Mammary epithelial cell (primary cell): ENCODE measurements around the gene LMAN1L.

Experiments
- CTCF ChIP-seq, 2 donors: IDR thresholded peaks in 1 of 2; conservative IDR thresholded peaks in 1 of 2; 2 replicates each; pipeline ENCODE4 v1.5.1; 2011 to 2012; ENCODE audit warnings: inconsistent platforms in 2 of 2, low read length in 2 of 2, mild to moderate bottlenecking in 2 of 2, control low read depth in 1 of 2, low read depth in 1 of 2; ENCODE audit not compliant: insufficient read depth in 1 of 2; ENCODE audit errors: extremely low read depth in 1 of 2
- EZH2 ChIP-seq: IDR thresholded peaks from 2 replicates; pipeline ENCODE4 v1.6.1; 2012; ENCODE audit warnings: low read length, inconsistent platforms, borderline replicate concordance

DNA sequence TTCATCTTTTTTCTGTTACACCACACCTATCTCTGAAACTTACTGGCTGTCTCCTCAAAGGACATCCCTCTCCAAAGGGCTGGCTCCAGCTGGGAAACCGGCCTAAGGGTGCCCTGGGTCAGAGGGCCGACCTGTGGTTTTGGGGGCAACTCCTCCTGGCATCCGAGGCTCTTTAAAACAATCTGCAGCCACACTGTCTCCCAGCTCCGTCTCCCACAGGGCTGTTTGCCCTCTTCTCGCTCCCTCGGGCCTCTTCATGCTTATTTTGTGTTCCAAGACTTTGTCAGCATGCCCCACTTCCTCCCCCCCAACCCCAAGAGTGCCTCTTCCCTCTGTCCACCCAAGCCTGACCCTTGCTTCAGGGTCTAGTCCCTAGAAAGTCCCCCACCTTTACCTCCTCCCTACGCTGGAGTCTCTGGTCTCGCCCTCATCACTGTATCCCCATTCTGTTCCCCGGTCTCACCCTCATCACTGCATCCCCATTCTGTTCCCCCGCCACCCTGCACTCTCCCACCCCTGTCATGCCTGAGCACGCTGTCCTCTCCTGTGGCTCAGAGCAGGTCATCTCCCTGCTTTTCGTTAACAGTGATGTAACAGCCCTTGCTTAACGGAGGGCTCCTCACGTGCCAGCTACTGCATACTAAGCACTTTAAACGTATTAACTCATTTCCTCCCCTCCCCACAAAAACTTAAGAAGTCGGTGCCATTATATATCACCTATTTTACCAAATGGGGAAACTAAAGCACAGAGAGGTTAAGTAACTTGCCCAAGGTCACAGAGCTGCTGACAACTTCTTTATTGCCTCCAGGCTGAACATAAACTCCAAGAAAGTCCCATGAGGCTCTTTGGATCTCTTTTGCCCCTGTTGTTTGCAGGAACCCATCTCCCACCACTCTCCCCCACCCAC lies 31.9 kb upstream of the LMAN1L start:
- TF ChIP-seq CTCF (conservative IDR thresholded peaks at IDR 0.05 in 1 of 2, IDR thresholded peaks at IDR 0.05 in 1 of 2; ENCODE audit: extremely low read depth in 1 of 2, insufficient read depth in 1 of 2, low read depth in 1 of 2, low read length in 2 of 2) = no peak
- no peak for TF ChIP-seq EZH2
